ENCODE data around the gene NDUFC2. TPM values are rescaled to one million over a fixed set of nuclear protein-coding genes. Genes with fewer than 3 reads are reported as not detected.
A peak's percentile ranks its signal among the peaks of the same experiment; 100 is the strongest.

Gene NDUFC2
- total and polyA plus RNA-seq, 2 of the 13 experiments (the other 11 are each of a cell fraction or from before 2014, with no cell fraction given), result 256 to 363 TPM

DNA sequence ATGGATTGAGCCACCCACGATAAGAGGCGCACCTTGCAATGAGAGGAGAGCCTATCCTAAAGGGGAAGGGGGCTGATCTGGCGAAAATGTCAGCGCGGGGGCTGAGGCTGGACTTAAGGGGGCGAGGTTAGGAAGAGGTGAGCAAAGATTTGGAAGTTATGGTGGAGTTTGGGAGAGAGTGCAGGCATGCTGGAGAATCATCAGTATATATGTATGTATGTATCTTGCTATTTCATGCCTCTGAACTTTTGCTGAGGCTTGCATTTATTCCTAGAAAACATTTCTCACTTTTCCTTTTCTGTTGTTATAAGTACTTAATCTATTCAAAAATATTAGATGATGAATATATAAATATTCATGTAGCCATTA is 33.2 kb downstream of the NDUFC2 start (continued):
- TF ChIP-seq ZIK1 (CRISPR knock-in tag; IDR thresholded peaks at IDR 0.05; ENCODE audit: borderline replicate concordance, low read depth) (no peak; the same call in 1 of the 2 replicates), REXO4 (CRISPR knock-in tag; IDR thresholded peaks at IDR 0.05; ENCODE audit: borderline replicate concordance) (no peak), ZBTB38 (CRISPR knock-in tag; IDR thresholded peaks at IDR 0.05) (no peak), ZNF124 (CRISPR knock-in tag; IDR thresholded peaks at IDR 0.05) (no peak), ZNF687 (CRISPR knock-in tag; IDR thresholded peaks at IDR 0.05) (no peak; the same call in 1 of the 2 replicates), HNF4A (CRISPR knock-in tag; IDR thresholded peaks at IDR 0.05) (no peak), ZKSCAN8 (CRISPR knock-in tag; IDR thresholded peaks at IDR 0.05; ENCODE audit: borderline replicate concordance) (peak; percentile 5; the same call in 1 of the 2 replicates), ZBTB37 (CRISPR knock-in tag; IDR thresholded peaks at IDR 0.05) (no peak), TCF12 (IDR thresholded peaks at IDR 0.05) (no peak), TCF12 (CRISPR knock-in tag; IDR thresholded peaks at IDR 0.05) (no peak), ZNF264 (CRISPR knock-in tag; IDR thresholded peaks at IDR 0.05) (no peak), KDM6A (CRISPR knock-in tag; IDR thresholded peaks at IDR 0.05; ENCODE audit: low read depth) (no peak), ZNF138 (CRISPR knock-in tag; IDR thresholded peaks at IDR 0.05; ENCODE audit: low read depth) (no peak), ARNTL (CRISPR knock-in tag; IDR thresholded peaks at IDR 0.05) (no peak), JDP2 (CRISPR knock-in tag; IDR thresholded peaks at IDR 0.05; ENCODE audit: borderline replicate concordance) (no peak), GATA4 (IDR thresholded peaks at IDR 0.05; ENCODE audit: borderline replicate concordance, low read depth) (no peak), ZNF746 (CRISPR knock-in tag; IDR thresholded peaks at IDR 0.05) (no peak), SPEN (CRISPR knock-in tag; IDR thresholded peaks at IDR 0.05; ENCODE audit: low read depth) (peak; percentile 5; the same call in 1 of the 2 replicates), SRF (IDR thresholded peaks at IDR 0.05; ENCODE audit: low read depth, low read length) (no peak), ZFX (CRISPR knock-in tag; IDR thresholded peaks at IDR 0.05; ENCODE audit: low read depth) (no peak), RBFOX2 (IDR thresholded peaks at IDR 0.05; ENCODE audit: low read depth, low read length) (no peak), ZNF496 (CRISPR knock-in tag; IDR thresholded peaks at IDR 0.05; ENCODE audit: insufficient replicate concordance) (no peak), HOXA9 (CRISPR knock-in tag; IDR thresholded peaks at IDR 0.05; ENCODE audit: borderline replicate concordance) (no peak)
- TF ChIP-seq, protein P1, sequence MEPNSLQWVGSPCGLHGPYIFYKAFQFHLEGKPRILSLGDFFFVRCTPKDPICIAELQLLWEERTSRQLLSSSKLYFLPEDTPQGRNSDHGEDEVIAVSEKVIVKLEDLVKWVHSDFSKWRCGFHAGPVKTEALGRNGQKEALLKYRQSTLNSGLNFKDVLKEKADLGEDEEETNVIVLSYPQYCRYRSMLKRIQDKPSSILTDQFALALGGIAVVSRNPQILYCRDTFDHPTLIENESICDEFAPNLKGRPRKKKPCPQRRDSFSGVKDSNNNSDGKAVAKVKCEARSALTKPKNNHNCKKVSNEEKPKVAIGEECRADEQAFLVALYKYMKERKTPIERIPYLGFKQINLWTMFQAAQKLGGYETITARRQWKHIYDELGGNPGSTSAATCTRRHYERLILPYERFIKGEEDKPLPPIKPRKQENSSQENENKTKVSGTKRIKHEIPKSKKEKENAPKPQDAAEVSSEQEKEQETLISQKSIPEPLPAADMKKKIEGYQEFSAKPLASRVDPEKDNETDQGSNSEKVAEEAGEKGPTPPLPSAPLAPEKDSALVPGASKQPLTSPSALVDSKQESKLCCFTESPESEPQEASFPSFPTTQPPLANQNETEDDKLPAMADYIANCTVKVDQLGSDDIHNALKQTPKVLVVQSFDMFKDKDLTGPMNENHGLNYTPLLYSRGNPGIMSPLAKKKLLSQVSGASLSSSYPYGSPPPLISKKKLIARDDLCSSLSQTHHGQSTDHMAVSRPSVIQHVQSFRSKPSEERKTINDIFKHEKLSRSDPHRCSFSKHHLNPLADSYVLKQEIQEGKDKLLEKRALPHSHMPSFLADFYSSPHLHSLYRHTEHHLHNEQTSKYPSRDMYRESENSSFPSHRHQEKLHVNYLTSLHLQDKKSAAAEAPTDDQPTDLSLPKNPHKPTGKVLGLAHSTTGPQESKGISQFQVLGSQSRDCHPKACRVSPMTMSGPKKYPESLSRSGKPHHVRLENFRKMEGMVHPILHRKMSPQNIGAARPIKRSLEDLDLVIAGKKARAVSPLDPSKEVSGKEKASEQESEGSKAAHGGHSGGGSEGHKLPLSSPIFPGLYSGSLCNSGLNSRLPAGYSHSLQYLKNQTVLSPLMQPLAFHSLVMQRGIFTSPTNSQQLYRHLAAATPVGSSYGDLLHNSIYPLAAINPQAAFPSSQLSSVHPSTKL (CRISPR knock-in tag; IDR thresholded peaks at IDR 0.05), result no peak
